Breast epithelium (tissue), 3 donors: ENCODE results near the gene ATAD3A.

Experiments
- POLR2A ChIP-seq: fragments of 450-650 bp; IDR thresholded peaks from one replicate; pipeline ENCODE4 v1.6.1; 2016; ENCODE audit warnings: antibody characterized with exemption, mild to moderate bottlenecking, moderate library complexity
- POLR2AphosphoS5 ChIP-seq, 3 donors: sonication (generic); formaldehyde crosslinking; IDR thresholded peaks; one replicate each; pipeline ENCODE4 v1.6.1; 2017; ENCODE audit warnings: antibody characterized with exemption in 3 of 3
- TF ChIP-seq, protein P1 (sequence below), 3 donors: fragments of 450-650 bp; IDR thresholded peaks; one replicate each; pipeline ENCODE4 v1.5.1; 2016 to 2017; ENCODE audit warnings: antibody characterized with exemption in 3 of 3, mild to moderate bottlenecking in 3 of 3, moderate library complexity in 3 of 3

DNA sequence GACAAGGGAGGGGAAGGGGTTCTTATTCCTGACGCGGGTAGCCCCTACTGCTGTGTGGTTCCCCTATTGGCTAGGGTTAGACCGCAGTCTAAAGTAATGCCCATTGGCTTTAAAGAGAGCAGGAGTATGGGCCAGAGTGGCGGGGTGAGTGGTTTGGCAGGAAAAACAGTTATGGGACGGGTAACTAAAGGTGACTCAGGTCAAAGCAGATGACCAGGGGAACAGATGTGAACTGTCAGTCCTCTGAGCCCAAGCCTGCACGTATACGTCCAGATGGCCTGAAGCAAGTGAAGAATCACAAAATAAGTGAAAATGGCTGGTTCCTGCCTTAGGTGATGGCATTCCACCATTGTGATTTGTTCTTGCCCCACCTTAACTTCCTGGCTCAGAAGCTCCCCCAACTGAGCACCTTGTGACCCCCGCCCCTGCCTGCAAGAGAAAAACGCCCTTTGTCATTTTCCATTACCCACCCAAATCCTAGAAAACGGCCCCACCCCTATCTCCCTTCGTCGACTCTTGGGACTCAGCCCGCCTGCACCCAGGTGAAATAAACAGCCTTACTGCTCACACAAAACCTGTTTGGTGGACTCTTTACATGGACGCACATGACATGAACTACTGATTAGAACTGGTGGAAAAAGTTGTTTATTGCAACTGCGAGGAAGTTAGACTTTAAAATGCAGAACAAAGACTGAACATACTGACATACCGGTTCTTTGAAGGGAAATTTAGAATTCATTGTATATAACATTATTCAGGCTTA, 41.2 kb upstream of the ATAD3A start:
- TF ChIP-seq, protein P1, sequence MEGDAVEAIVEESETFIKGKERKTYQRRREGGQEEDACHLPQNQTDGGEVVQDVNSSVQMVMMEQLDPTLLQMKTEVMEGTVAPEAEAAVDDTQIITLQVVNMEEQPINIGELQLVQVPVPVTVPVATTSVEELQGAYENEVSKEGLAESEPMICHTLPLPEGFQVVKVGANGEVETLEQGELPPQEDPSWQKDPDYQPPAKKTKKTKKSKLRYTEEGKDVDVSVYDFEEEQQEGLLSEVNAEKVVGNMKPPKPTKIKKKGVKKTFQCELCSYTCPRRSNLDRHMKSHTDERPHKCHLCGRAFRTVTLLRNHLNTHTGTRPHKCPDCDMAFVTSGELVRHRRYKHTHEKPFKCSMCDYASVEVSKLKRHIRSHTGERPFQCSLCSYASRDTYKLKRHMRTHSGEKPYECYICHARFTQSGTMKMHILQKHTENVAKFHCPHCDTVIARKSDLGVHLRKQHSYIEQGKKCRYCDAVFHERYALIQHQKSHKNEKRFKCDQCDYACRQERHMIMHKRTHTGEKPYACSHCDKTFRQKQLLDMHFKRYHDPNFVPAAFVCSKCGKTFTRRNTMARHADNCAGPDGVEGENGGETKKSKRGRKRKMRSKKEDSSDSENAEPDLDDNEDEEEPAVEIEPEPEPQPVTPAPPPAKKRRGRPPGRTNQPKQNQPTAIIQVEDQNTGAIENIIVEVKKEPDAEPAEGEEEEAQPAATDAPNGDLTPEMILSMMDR (IDR thresholded peaks at IDR 0.05), result no peak
- no peak for TF ChIP-seq POLR2AphosphoS5 (IDR thresholded peaks at IDR 0.05)
- no peak for TF ChIP-seq POLR2A
